B cell (primary cell): Measurements from ENCODE around the gene TMC3.

Experiments
- EZH2 ChIP-seq: IDR thresholded peaks from 2 replicates; pipeline ENCODE4 v1.6.1; 2012; ENCODE audit warnings: borderline replicate concordance, low read depth, mild to moderate bottlenecking, moderate library complexity, low read length; ENCODE audit not compliant: insufficient read depth, poor library complexity, severe bottlenecking
- TF ChIP-seq, protein P1 (sequence below): fragments of 200-600 bp; IDR thresholded peaks from one replicate; pipeline ENCODE4 v1.8.0; 2022; ENCODE audit warnings: antibody characterized with exemption, mild to moderate bottlenecking

DNA sequence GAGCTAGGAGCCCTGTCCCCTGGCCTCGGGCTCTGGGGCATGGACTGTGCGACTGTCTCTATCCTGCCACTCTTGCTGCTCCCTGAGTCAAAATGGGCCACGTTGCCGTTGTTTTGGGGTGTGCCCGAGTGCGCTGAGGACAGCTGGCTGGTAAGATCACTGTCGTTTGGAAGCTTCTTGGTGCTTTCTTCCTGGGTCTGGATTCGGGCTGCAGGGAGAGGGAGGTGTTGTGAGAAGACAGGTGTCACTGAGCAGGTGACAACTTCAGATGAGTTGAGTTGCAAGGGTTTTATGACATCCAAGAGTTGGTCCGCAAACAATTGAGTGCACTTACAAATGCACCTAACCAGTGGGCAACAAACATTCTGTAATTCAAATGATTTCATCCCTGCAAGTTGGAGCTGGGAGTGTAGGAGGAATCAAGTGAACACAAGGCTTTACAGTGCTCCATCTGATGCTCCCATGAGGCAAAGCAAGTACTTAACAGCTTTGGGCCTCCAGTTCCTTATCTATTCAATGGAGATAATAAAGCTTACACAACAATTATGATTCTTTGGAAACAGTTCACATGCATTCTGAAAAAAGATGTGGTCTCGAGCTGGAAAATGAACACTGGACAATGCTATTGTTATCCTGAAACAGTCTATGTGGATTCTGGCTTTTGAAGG, 39.1 kb downstream of the TMC3 start:
- TF ChIP-seq, protein P1, sequence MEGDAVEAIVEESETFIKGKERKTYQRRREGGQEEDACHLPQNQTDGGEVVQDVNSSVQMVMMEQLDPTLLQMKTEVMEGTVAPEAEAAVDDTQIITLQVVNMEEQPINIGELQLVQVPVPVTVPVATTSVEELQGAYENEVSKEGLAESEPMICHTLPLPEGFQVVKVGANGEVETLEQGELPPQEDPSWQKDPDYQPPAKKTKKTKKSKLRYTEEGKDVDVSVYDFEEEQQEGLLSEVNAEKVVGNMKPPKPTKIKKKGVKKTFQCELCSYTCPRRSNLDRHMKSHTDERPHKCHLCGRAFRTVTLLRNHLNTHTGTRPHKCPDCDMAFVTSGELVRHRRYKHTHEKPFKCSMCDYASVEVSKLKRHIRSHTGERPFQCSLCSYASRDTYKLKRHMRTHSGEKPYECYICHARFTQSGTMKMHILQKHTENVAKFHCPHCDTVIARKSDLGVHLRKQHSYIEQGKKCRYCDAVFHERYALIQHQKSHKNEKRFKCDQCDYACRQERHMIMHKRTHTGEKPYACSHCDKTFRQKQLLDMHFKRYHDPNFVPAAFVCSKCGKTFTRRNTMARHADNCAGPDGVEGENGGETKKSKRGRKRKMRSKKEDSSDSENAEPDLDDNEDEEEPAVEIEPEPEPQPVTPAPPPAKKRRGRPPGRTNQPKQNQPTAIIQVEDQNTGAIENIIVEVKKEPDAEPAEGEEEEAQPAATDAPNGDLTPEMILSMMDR = no peak
- TF ChIP-seq EZH2 = no peak
